Loucy (cell line): ENCODE data around the gene CSNK2A2.

Source experiments
- H2AFZ ChIP-seq: fragments of 200-600 bp; sonication (generic); 2 replicates; pipeline ENCODE4 v1.6.0; 2016; ENCODE audit warnings: antibody characterized with exemption, mild to moderate bottlenecking, low read length, moderate library complexity
- H3F3A ChIP-seq: fragments of 200-600 bp; 2 replicates; pipeline ENCODE4 v1.6.0; 2016; ENCODE audit warnings: antibody characterized with exemption, low read depth, mild to moderate bottlenecking
- H3K27me3 ChIP-seq: fragments of 200-600 bp; sonication (generic); 2 replicates; pipeline ENCODE4 v1.6.1; 2014; ENCODE audit warnings: low read length, mild to moderate bottlenecking; ENCODE audit not compliant: insufficient read depth, poor library complexity, severe bottlenecking
- H3K36me3 ChIP-seq: fragments of 200-600 bp; sonication (generic); 2 replicates; pipeline ENCODE4 v1.6.1; 2016; ENCODE audit warnings: low read length; ENCODE audit not compliant: insufficient read depth
- H3K4me1 ChIP-seq: fragments of 200-600 bp; sonication (generic); 2 replicates; pipeline ENCODE4 v1.5.1; 2014; ENCODE audit warnings: low read length, mild to moderate bottlenecking; ENCODE audit not compliant: insufficient read depth, poor library complexity, severe bottlenecking
- H3K4me2 ChIP-seq: fragments of 200-600 bp; sonication (generic); 2 replicates; pipeline ENCODE4 v1.6.0; 2014; ENCODE audit warnings: antibody characterized with exemption, low read length, low read depth, mild to moderate bottlenecking; ENCODE audit not compliant: poor library complexity, severe bottlenecking
- H3K4me3 ChIP-seq: fragments of 200-600 bp; sonication (generic); 2 replicates; pipeline ENCODE4 v1.5.1; 2014; ENCODE audit warnings: low read length, mild to moderate bottlenecking, mixed read lengths; ENCODE audit not compliant: poor library complexity, severe bottlenecking
- H3K79me2 ChIP-seq: fragments of 200-600 bp; sonication (generic); 2 replicates; pipeline ENCODE4 v1.6.1; 2014; ENCODE audit warnings: low read length; ENCODE audit not compliant: insufficient read depth
- H3K9ac ChIP-seq: fragments of 200-600 bp; sonication (generic); 2 replicates; pipeline ENCODE4 v1.6.0; 2014; ENCODE audit warnings: mild to moderate bottlenecking, low read depth, low read length, moderate library complexity; ENCODE audit not compliant: poor library complexity, severe bottlenecking
- H3K9me2 ChIP-seq: fragments of 200-600 bp; sonication (generic); replicated peaks from 2 replicates; pipeline ENCODE4 v1.6.1; 2016; ENCODE audit warnings: low read depth, low read length, mixed read lengths
- H3K9me3 ChIP-seq: fragments of 200-600 bp; sonication (generic); 2 replicates; pipeline ENCODE4 v1.6.1; 2014; ENCODE audit warnings: mild to moderate bottlenecking, antibody characterized with exemption, low read length, low read depth; ENCODE audit not compliant: insufficient read depth
- H4K20me1 ChIP-seq: fragments of 200-600 bp; sonication (generic); 2 replicates; pipeline ENCODE4 v1.6.0; 2014; ENCODE audit warnings: antibody characterized with exemption, low read length, mild to moderate bottlenecking; ENCODE audit not compliant: insufficient read depth, poor library complexity, severe bottlenecking
- CTCF ChIP-seq: fragments of 200-600 bp; sonication (generic); conservative IDR thresholded peaks from 2 replicates; pipeline ENCODE4 v1.5.1; 2014; ENCODE audit warnings: mild to moderate bottlenecking, antibody characterized with exemption, low read length
- EZH2phosphoT487 ChIP-seq: fragments of 200-600 bp; IDR thresholded peaks from 2 replicates; pipeline ENCODE4 v1.6.1; 2018; ENCODE audit warnings: antibody characterized with exemption, mild to moderate bottlenecking, moderate library complexity, borderline replicate concordance

CSNK2A2 gene

GRCh38 chr16:58123896-58124600 is 73.9 kb downstream of the CSNK2A2 start:
- Histone ChIP-seq H3K4me3 (peak overlapping the region; percentile 55), H3K36me3 (no peaks in the 10 kb centered on the region), H3K79me2 (peaks cover 94% of the 10 kb centered on the region), H3F3A (0 out of 2 replicates have a peak, but pooled peaks cover 3% of the 10 kb centered on the region), H2AFZ (no peak overlapping the region), H3K9me2 (no peaks in the 10 kb centered on the region), H3K27me3 (no peaks in the 10 kb centered on the region), H3K4me1 (peaks cover 58% of the 10 kb centered on the region), H3K4me2 (peak overlapping the region; percentile 99), H4K20me1 (peaks cover 85% of the 10 kb centered on the region), H3K9ac (peak overlapping the region; percentile 38), H3K9me3 (no peaks in the 10 kb centered on the region)
- no peak for TF ChIP-seq EZH2phosphoT487
- no peak for TF ChIP-seq CTCF

GRCh38 chr16:58121132-58121531 is 76.8 kb downstream of the CSNK2A2 start:
- Histone ChIP-seq H3K4me2 (peak overlapping the region; percentile 71), H3K27me3 (no peaks in the 10 kb centered on the region), H3K36me3 (peaks cover 10% of the 10 kb centered on the region; the same call in 1 of the 2 replicates), H3K4me1 (peaks cover 37% of the 10 kb centered on the region), H3K9ac (peak overlapping the region; percentile 15), H2AFZ (no peak overlapping the region), H3K9me2 (no peaks in the 10 kb centered on the region), H4K20me1 (peaks cover 85% of the 10 kb centered on the region), H3K9me3 (no peaks in the 10 kb centered on the region), H3F3A (0 out of 2 replicates have a peak, but pooled peaks cover 3% of the 10 kb centered on the region), H3K79me2 (peaks cover 94% of the 10 kb centered on the region), H3K4me3 (peak overlapping the region; percentile 56)
- TF ChIP-seq CTCF (no peak), EZH2phosphoT487 (no peak)

- H3K9me3 ChIP-seq = no peaks in the 10 kb centered on the region
- H3K9me2 ChIP-seq = no peaks in the 10 kb centered on the region
- H3K4me3 ChIP-seq = no peak overlapping the region
- H3K27me3 ChIP-seq = no peaks in the 10 kb centered on the region
- TF ChIP-seq CTCF = no peak
- TF ChIP-seq EZH2phosphoT487 = no peak
- peaks cover 87% of the 10 kb centered on the region for H3K79me2 ChIP-seq
- H3K4me1 ChIP-seq = peaks cover 29% of the 10 kb centered on the region
- H3K36me3 ChIP-seq = peaks cover 19% of the 10 kb centered on the region
- no peak overlapping the region for H2AFZ ChIP-seq
- H3F3A ChIP-seq = 0 out of 2 replicates have a peak, but pooled peaks cover 3% of the 10 kb centered on the region
- no peak overlapping the region for H3K9ac ChIP-seq
- H3K4me2 ChIP-seq = peak overlapping the region; percentile 71
- peaks cover 76% of the 10 kb centered on the region for H4K20me1 ChIP-seq
Measured at GRCh38 chr16:58120234-58120633, 77.7 kb downstream of the CSNK2A2 start.
